Measurements from ENCODE around the gene PRXL2C. TPM values are rescaled to one million over a fixed set of nuclear protein-coding genes. Genes with fewer than 3 reads are reported as not detected.

The PRXL2C gene
- total and polyA plus RNA-seq, 2 donors (not counting 1 experiment from before 2014, with no cell fraction given), result 10.9 to 16.1 TPM

DNA sequence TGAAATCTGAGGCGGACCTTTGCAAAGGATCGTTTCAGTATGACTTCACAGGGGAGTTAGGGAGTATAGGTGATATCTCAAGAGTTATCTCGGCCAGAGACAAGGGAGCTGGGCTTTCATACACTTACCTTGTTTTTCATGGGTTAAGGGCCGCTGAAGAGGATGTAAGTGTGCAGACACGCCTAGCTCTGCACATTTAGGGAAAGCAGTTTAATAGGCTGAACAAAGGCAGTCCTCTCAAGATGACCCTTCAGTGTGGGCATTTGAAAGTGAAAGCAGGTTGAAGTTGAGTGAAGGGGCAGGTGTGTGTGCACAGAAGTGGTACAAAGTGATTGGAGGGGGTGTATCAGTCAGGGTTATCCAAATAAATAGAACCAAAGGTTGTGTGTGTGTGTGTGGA, 33.1 kb upstream of the PRXL2C start:
- peak overlapping the region; percentile 40 for H3K4me3 Mint-ChIP-seq
- H3K27me3 ChIP-seq (replicated peaks in 1 of 4; ENCODE audit: control extremely low read depth in 1 of 4, control insufficient read depth in 3 of 4, insufficient read depth in 4 of 4, low read length in 3 of 4), result no peaks in the 10 kb centered on the region
- no peak overlapping the region for H3K27ac Mint-ChIP-seq
- 89% methylated on average over 4 of the region's 5 CpGs for WGBS (ENCODE audit: insufficient coverage)
- TF ChIP-seq EZH2 (IDR thresholded peaks at IDR 0.05; ENCODE audit: borderline replicate concordance, insufficient read depth, low read depth, low read length, poor library complexity, severe bottlenecking), result no peak
- TF ChIP-seq, protein P1, sequence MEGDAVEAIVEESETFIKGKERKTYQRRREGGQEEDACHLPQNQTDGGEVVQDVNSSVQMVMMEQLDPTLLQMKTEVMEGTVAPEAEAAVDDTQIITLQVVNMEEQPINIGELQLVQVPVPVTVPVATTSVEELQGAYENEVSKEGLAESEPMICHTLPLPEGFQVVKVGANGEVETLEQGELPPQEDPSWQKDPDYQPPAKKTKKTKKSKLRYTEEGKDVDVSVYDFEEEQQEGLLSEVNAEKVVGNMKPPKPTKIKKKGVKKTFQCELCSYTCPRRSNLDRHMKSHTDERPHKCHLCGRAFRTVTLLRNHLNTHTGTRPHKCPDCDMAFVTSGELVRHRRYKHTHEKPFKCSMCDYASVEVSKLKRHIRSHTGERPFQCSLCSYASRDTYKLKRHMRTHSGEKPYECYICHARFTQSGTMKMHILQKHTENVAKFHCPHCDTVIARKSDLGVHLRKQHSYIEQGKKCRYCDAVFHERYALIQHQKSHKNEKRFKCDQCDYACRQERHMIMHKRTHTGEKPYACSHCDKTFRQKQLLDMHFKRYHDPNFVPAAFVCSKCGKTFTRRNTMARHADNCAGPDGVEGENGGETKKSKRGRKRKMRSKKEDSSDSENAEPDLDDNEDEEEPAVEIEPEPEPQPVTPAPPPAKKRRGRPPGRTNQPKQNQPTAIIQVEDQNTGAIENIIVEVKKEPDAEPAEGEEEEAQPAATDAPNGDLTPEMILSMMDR (IDR thresholded peaks at IDR 0.05), result no peak
- peaks cover 0 to 5% of the 10 kb centered on the region in 2 donors for H3K4me1 ChIP-seq (ENCODE audit: control insufficient read depth in 2 of 2, insufficient read depth in 2 of 2, low read length in 2 of 2)
- H3K79me2 ChIP-seq (ENCODE audit: control insufficient read depth, insufficient read depth, low read length), result no peaks in the 10 kb centered on the region
- H3K4me1 Mint-ChIP-seq, result peaks cover 6% of the 10 kb centered on the region
- H3K9me3 Mint-ChIP-seq (ENCODE audit: insufficient read depth), result peaks cover 5% of the 10 kb centered on the region
- no peak overlapping the region for H3K4me2 ChIP-seq (replicated peaks; ENCODE audit: low read depth, low read length, poor library complexity, severe bottlenecking)
- ATAC-seq (ENCODE audit: low read depth), result no peak
- ChIA-PET CTCF (no interaction called here), POLR2A (no interaction called here)
- no peak overlapping the region for H2AFZ ChIP-seq (ENCODE audit: insufficient read depth, low read depth, low read length, poor library complexity, severe bottlenecking)
- intact Hi-C loops (cut with micrococcal nuclease), result no loop called here
- H3K4me3 ChIP-seq (ENCODE audit: control extremely low read depth in 1 of 5, extremely low read depth in 1 of 5, insufficient read depth in 1 of 5, low read depth in 2 of 5, low read length in 4 of 5), result no peak overlapping the region
- H4K20me1 ChIP-seq (ENCODE audit: control insufficient read depth, insufficient read depth, low read length, poor library complexity, severe bottlenecking), result no peaks in the 10 kb centered on the region
- no peaks in the 10 kb centered on the region for H3K36me3 ChIP-seq (replicated peaks in 1 of 2; ENCODE audit: control extremely low read depth in 1 of 2, control insufficient read depth in 1 of 2, extremely low read depth in 1 of 2, insufficient read depth in 2 of 2, low read length in 1 of 2)
- no peak overlapping the region for H3K27ac ChIP-seq (ENCODE audit: low read length in 2 of 2)
- no peaks in the 10 kb centered on the region for H3K27me3 Mint-ChIP-seq
- peaks cover 0 to 24% (median 0%) of the 10 kb centered on the region in 3 donors for H3K9me3 ChIP-seq (ENCODE audit: control extremely low read depth in 1 of 3, control insufficient read depth in 2 of 3, insufficient read depth in 1 of 3, low read length in 2 of 3)
- DNase-seq, result no peak
- no peak overlapping the region for H3K9ac ChIP-seq (ENCODE audit: low read length)

DNA sequence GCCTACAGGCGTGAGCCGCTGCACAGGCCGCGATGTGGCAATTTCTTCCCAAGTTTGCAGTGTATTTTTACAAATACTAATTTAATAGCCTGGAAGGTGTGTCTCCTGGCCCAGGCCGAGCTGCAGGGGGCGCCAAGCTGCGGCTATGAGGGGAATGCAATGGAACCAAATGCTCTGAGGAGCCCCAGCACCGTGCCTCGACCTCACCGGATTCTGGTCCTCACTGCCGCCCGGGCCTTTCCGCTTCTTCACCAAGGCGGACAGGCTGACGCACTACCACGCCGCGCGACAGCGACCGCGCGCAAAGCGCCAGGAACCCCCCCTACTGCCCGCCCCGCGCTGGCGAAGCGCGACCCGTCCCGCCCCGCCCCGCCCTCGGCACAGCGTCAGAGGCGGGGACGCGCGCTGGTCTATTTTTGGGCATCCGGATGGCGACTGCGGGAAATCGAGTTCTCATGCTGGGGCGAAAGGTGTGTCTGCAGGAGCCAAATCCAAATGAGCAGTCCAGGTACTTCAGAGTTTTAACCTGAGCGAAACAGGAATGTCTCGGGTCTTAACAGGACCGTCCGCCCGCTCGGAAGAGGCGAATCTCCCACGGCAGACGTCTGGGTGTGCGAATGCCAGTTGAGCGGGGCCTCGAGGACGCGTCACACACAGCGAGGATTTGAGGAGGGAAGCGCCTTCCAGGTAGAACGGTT, 31.7 kb upstream of the PRXL2C start:
- no peaks in the 10 kb centered on the region for H3K27me3 Mint-ChIP-seq
- no peaks in the 10 kb centered on the region for H4K20me1 ChIP-seq (ENCODE audit: control insufficient read depth, insufficient read depth, low read length, poor library complexity, severe bottlenecking)
- H3K4me3 ChIP-seq (ENCODE audit: control extremely low read depth in 1 of 5, extremely low read depth in 1 of 5, insufficient read depth in 1 of 5, low read depth in 2 of 5, low read length in 4 of 5), result peak overlapping the region; percentile 9 to 72 (median 62)
- H3K4me3 Mint-ChIP-seq, result peak overlapping the region; percentile 94
- ChIA-PET CTCF (interaction anchor here (1.1 kb wide), 3 partner anchors 20 to 366 kb away, joined by 3 read pairs; no protein-coding TSS in a partner anchor), POLR2A (interaction anchor here (1.0 kb wide), 1 partner anchor 91 kb away, joined by 3 read pairs; the partner anchor contains the start of gene ZNF510)
- H3K27me3 ChIP-seq (replicated peaks in 1 of 4; ENCODE audit: control extremely low read depth in 1 of 4, control insufficient read depth in 3 of 4, insufficient read depth in 4 of 4, low read length in 3 of 4), result no peaks in the 10 kb centered on the region
- H3K79me2 ChIP-seq (ENCODE audit: control insufficient read depth, insufficient read depth, low read length), result no peaks in the 10 kb centered on the region
- intact Hi-C loops (cut with micrococcal nuclease), result loop anchor here (1.0 kb wide), 2 partner anchors 31 to 120 kb away; partner anchors contain the start of gene PRXL2C
- H3K4me1 Mint-ChIP-seq, result peaks cover 6% of the 10 kb centered on the region
- 3% methylated on average over 58 of the region's 62 CpGs for WGBS (ENCODE audit: insufficient coverage)
- no peaks in the 10 kb centered on the region for H3K36me3 ChIP-seq (replicated peaks in 1 of 2; ENCODE audit: control extremely low read depth in 1 of 2, control insufficient read depth in 1 of 2, extremely low read depth in 1 of 2, insufficient read depth in 2 of 2, low read length in 1 of 2)
- TF ChIP-seq, protein P1 (IDR thresholded peaks at IDR 0.05), result peak; percentile 70
- TF ChIP-seq EZH2 (IDR thresholded peaks at IDR 0.05; ENCODE audit: borderline replicate concordance, insufficient read depth, low read depth, low read length, poor library complexity, severe bottlenecking), result no peak
- peak overlapping the region; percentile 70 to 83 for H3K27ac ChIP-seq (ENCODE audit: low read length in 2 of 2)
- H3K9me3 Mint-ChIP-seq (ENCODE audit: insufficient read depth), result peaks cover 1% of the 10 kb centered on the region
- H2AFZ ChIP-seq (ENCODE audit: insufficient read depth, low read depth, low read length, poor library complexity, severe bottlenecking), result peak overlapping the region; percentile 82
- peak overlapping the region; percentile 70 for H3K9ac ChIP-seq (ENCODE audit: low read length)
- DNase-seq, result peak; percentile 91
- H3K27ac Mint-ChIP-seq, result peak overlapping the region; percentile 80
- ATAC-seq (ENCODE audit: low read depth), result peak; percentile 97
- H3K4me2 ChIP-seq (replicated peaks; ENCODE audit: low read depth, low read length, poor library complexity, severe bottlenecking), result peak overlapping the region; percentile 78
- H3K4me1 ChIP-seq (ENCODE audit: control insufficient read depth in 2 of 2, insufficient read depth in 2 of 2, low read length in 2 of 2), result peaks cover 0 to 5% of the 10 kb centered on the region in 2 donors
- peaks cover 0 to 14% (median 0%) of the 10 kb centered on the region in 3 donors for H3K9me3 ChIP-seq (ENCODE audit: control extremely low read depth in 1 of 3, control insufficient read depth in 2 of 3, insufficient read depth in 1 of 3, low read length in 2 of 3)

Measured in B cell (primary cell).